ENCODE data around the gene SFR1. TPM values are rescaled to one million over a fixed set of nuclear protein-coding genes. Genes with fewer than 3 reads are reported as not detected.

The SFR1 gene
- total RNA-seq, 1 donor, result 39.9 TPM

- H3K4me3 ChIP-seq (ENCODE audit: low read depth, low read length), result no peak overlapping the region
- no peak for TF ChIP-seq CTCF (IDR thresholded peaks at IDR 0.05; ENCODE audit: insufficient read depth, low read length)
- peak; percentile 43 for DNase-seq (ENCODE audit: low read depth)
Observed at GRCh38 chr10:104090611-104091010, 31.4 kb upstream of the SFR1 start.

GRCh38 chr10:104092749-104093148 is 29.2 kb upstream of the SFR1 start:
- no peak for TF ChIP-seq CTCF (IDR thresholded peaks at IDR 0.05; ENCODE audit: insufficient read depth, low read length)
- no peak overlapping the region for H3K4me3 ChIP-seq (ENCODE audit: low read depth, low read length)
- no peak for DNase-seq (ENCODE audit: low read depth)

DNA sequence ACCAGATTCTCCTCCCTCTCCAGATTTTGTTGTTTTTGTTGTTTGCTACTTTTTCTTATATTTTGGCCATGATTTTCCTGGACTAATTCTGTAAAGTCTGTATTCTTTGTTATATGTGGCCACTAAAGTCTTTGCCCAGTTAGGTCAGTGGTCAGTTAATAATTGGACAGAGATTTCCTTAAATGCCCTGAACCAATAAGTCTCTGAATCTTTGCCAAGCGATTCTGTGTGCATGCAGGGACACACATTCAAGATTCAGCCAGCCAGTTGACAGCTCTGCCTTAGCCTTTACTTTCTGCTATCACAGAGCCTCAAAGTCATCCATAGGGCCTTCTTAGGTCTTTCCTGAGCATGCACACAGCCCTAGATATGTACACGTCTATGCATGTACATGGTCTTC is 25.3 kb upstream of the SFR1 start:
- no peak overlapping the region for H3K4me3 ChIP-seq (ENCODE audit: low read depth, low read length)
- TF ChIP-seq CTCF (IDR thresholded peaks at IDR 0.05; ENCODE audit: insufficient read depth, low read length), result no peak
- DNase-seq (ENCODE audit: low read depth), result no peak

DNA sequence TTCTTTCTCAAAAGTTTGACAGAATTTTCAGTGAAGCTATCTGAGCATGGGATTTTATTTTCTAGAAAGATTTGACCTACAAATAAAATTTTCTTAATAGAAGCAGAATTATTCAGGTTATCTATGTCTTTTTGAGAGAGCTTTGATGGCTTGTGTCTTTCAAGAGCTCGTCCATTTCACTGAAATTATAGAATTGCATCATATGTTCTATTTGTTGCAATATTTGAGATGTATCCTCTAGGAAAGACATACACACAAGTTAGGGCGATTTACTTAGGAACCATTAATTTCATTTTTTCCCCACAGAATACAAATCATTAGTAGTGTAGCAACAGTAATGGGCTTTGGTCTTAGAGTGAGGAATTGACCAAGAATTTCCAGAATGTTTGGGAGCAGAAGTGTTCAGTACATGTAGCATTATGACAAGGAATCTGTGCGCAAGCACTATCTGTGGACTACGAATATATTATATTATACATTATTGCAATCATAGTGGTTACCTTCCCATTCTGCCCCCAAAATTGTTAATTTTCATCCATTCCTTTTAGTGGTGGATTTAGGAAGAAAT is 23.5 kb upstream of the SFR1 start:
- TF ChIP-seq CTCF (IDR thresholded peaks at IDR 0.05; ENCODE audit: insufficient read depth, low read length), result no peak
- H3K4me3 ChIP-seq (ENCODE audit: low read depth, low read length), result no peak overlapping the region
- no peak for DNase-seq (ENCODE audit: low read depth)

GRCh38 chr10:104099269-104099668 is 22.7 kb upstream of the SFR1 start:
- TF ChIP-seq CTCF (IDR thresholded peaks at IDR 0.05; ENCODE audit: insufficient read depth, low read length), result no peak
- peak; percentile 46 for DNase-seq (ENCODE audit: low read depth)
- H3K4me3 ChIP-seq (ENCODE audit: low read depth, low read length), result no peak overlapping the region

- no peak overlapping the region for H3K4me3 ChIP-seq (ENCODE audit: low read depth, low read length)
- DNase-seq (ENCODE audit: low read depth), result no peak
- no peak for TF ChIP-seq CTCF (IDR thresholded peaks at IDR 0.05; ENCODE audit: insufficient read depth, low read length)
Observed at GRCh38 chr10:104099941-104100340, 22.0 kb upstream of the SFR1 start.

GRCh38 chr10:104100795-104101194 is 21.2 kb upstream of the SFR1 start:
- DNase-seq (ENCODE audit: low read depth), result no peak
- no peak overlapping the region for H3K4me3 ChIP-seq (ENCODE audit: low read depth, low read length)
- TF ChIP-seq CTCF (IDR thresholded peaks at IDR 0.05; ENCODE audit: insufficient read depth, low read length), result no peak
